ENCODE measurements around the gene HSF4. TPM values are rescaled to one million over a fixed set of nuclear protein-coding genes. Genes with fewer than 3 reads are reported as not detected.

HSF4 gene
- total RNA-seq, 1 experiment from 2014 or later, result 1.2 TPM

- H2AFZ ChIP-seq (ENCODE audit: low read length), result no peak overlapping the region
- WGBS (ENCODE audit: extremely low coverage, insufficient read length, low lambda C conversion rate), result no CpG with 5 or more reads among the region's 15 CpGs
- H4K20me1 ChIP-seq (ENCODE audit: control insufficient read depth, insufficient read depth, insufficient read length), result no peaks in the 10 kb centered on the region
- no peak overlapping the region for H3K23ac ChIP-seq (ENCODE audit: insufficient read length, low read depth, low read length)
- Mint-ChIP-seq H3K4me1 (peaks cover 12 to 20% of the 10 kb centered on the region in 2 experiments), H3K27ac (no peak overlapping the region), H3K36me3 (ENCODE audit: insufficient read depth in 1 of 3, low read depth in 3 of 3) (no peaks in the 10 kb centered on the region; a peak in 1 of 7 replicates), H3K4me3 (no peak overlapping the region), H3K27me3 (ENCODE audit: low read depth) (peaks cover 100% of the 10 kb centered on the region), H3K9me3 (peaks cover 0 to 9% of the 10 kb centered on the region in 2 experiments; a peak in 3 of 5 replicates)
- no peak overlapping the region for H2BK15ac ChIP-seq (ENCODE audit: low read depth, low read length)
- no peak for TF ChIP-seq CTCF (conservative IDR thresholded peaks at IDR 0.05)
- no peak overlapping the region for H2BK5ac ChIP-seq (ENCODE audit: insufficient read length, low read length)
- H3K27me3 ChIP-seq (ENCODE audit: insufficient read depth, low read length), result peaks cover 83% of the 10 kb centered on the region
- no peak overlapping the region for H3K56ac ChIP-seq (ENCODE audit: insufficient read length, low read depth, low read length)
- no peak overlapping the region for H3K14ac ChIP-seq (ENCODE audit: insufficient read depth, low read length)
- peaks cover 21% of the 10 kb centered on the region for H3K23me2 ChIP-seq (ENCODE audit: insufficient read length, low read depth, low read length, poor library complexity, severe bottlenecking)
- H3K4me2 ChIP-seq (ENCODE audit: insufficient read depth, insufficient read length, low read length), result no peak overlapping the region
- H3K79me1 ChIP-seq (ENCODE audit: insufficient read depth, low read depth, low read length, poor library complexity, severe bottlenecking), result no peaks in the 10 kb centered on the region
- H3K27ac ChIP-seq (ENCODE audit: insufficient read length, low read depth, low read length), result no peak overlapping the region
- no peak overlapping the region for H4K8ac ChIP-seq (replicated peaks; ENCODE audit: insufficient read length, low read depth, low read length)
- H4K5ac ChIP-seq (ENCODE audit: insufficient read length, low read depth, low read length), result no peak overlapping the region
- no peak overlapping the region for H2AK5ac ChIP-seq (ENCODE audit: insufficient read length, low read length)
- H3K4me1 ChIP-seq (ENCODE audit: insufficient read depth, low read length), result no peaks in the 10 kb centered on the region
- H2BK12ac ChIP-seq (ENCODE audit: insufficient read length, low read depth, low read length), result no peak overlapping the region
- H3T11ph ChIP-seq (ENCODE audit: low read length), result no peak overlapping the region
- no peak overlapping the region for H4K91ac ChIP-seq (ENCODE audit: insufficient read length, low read depth, low read length)
- H3K4ac ChIP-seq (ENCODE audit: low read depth, low read length), result no peak overlapping the region
- no peaks in the 10 kb centered on the region for H3K79me2 ChIP-seq (ENCODE audit: insufficient read depth, low read length)
- no peak overlapping the region for H3K9ac ChIP-seq (ENCODE audit: extremely low read depth, insufficient read length, low read length)
- no peak overlapping the region for H2BK20ac ChIP-seq (ENCODE audit: low read depth, low read length, poor library complexity, severe bottlenecking)
- H2BK120ac ChIP-seq (ENCODE audit: low read depth, low read length, poor library complexity, severe bottlenecking), result no peak overlapping the region
- no peak overlapping the region for H3K18ac ChIP-seq (ENCODE audit: insufficient read length, low read depth, low read length)
- no peaks in the 10 kb centered on the region for H3K9me3 ChIP-seq (ENCODE audit: control insufficient read depth, low read depth, low read length)
- DNase-seq, result peak; percentile 25
These were observed 8.3 kb upstream of the HSF4 start for GRCh38 chr16:67156143-67156844.

All from H9 (cell line).